ENCODE data around the gene ZDHHC8.
"Not testable (repeated sequence)": the region's sequence is repeated elsewhere in the genome, so short reads cannot be mapped to it uniquely, and the experiment has no call there.

ZDHHC8 gene

DNA sequence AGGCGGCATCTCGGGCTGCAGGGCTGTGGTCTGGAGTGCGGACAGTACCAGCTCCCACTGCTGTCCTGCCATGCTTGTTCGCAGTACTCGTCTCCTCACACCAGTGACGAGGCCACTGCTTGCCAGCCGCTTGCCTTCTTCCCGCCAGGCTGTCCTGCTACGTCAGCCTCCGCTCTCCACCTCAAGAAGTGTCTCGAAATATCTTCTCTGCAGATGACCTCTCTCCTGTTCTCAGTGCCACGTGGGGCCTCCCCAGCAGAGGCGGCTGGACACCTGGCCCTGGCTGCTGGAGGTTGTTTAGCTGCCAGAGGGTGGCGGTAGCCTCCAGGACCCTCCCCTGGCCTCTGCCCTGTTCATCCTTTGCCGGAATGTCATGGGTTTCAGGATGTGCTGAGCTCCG lies 22.3 kb downstream of the ZDHHC8 start:
- TF ChIP-seq GATA1 (IDR thresholded peaks at IDR 0.05; ENCODE audit: low read depth, low read length), result no peak
- no peak for TF ChIP-seq POLR2A (IDR thresholded peaks at IDR 0.05; ENCODE audit: low read length)
- DNase-seq, result no peak

DNA sequence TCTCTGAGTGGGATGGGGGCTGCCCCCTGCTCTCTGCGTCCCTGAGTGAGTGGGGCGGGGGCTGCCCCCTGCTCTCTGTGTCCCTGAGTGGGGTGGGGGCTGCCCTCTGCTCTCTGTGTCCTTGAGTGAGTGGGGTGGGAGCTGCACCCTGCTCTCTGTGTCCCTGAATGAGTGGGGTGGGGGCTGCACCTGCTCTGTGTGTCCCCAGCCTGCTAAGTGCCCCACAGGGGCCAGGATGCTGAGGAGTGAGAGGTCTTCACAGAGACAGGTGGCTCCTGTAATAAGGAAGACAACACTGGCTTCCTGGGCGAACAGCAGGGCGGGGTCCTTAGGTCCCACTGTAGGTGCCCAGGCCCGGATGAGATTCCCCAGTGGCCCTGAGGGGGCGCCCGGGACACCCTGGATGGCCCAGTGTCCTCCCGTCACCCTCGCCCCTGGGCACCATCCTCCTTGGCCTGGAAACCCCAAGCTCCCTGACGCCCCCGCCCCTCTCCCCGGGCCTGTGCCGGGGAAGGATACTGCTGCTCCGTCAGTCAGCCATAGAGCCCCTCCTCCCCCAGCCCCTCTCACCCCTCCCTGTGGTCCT lies 23.1 kb downstream of the ZDHHC8 start:
- TF ChIP-seq GATA1 (IDR thresholded peaks at IDR 0.05; ENCODE audit: low read depth, low read length), result no peak
- no peak for TF ChIP-seq POLR2A (IDR thresholded peaks at IDR 0.05; ENCODE audit: low read length)
- DNase-seq, result no peak

GRCh38 chr22:20155330-20156041 lies 23.9 kb downstream of the ZDHHC8 start:
- DNase-seq, result no peak
- TF ChIP-seq POLR2A (IDR thresholded peaks at IDR 0.05; ENCODE audit: low read length) (no peak), GATA1 (IDR thresholded peaks at IDR 0.05; ENCODE audit: low read depth, low read length) (no peak)

DNA sequence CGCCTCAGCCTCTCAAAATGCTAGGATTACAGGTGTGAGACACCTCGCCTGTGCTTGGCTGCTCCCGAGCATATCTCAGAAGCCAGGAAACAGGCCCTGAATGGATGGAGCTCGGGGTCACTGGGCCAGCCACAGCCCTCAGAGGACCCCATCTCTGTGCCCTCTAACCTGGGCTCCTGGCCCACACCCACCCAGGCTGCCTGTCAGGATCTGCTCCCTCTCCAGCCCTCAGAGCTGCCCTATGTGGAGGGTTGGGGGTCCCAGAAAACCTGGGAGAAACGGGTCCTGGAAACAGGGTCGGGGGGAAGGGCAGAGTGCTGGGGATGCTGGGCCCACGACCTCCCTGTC lies 24.4 kb downstream of the ZDHHC8 start:
- no peak for DNase-seq
- TF ChIP-seq POLR2A (IDR thresholded peaks at IDR 0.05; ENCODE audit: low read length), result no peak
- no peak for TF ChIP-seq GATA1 (IDR thresholded peaks at IDR 0.05; ENCODE audit: low read depth, low read length)

DNA sequence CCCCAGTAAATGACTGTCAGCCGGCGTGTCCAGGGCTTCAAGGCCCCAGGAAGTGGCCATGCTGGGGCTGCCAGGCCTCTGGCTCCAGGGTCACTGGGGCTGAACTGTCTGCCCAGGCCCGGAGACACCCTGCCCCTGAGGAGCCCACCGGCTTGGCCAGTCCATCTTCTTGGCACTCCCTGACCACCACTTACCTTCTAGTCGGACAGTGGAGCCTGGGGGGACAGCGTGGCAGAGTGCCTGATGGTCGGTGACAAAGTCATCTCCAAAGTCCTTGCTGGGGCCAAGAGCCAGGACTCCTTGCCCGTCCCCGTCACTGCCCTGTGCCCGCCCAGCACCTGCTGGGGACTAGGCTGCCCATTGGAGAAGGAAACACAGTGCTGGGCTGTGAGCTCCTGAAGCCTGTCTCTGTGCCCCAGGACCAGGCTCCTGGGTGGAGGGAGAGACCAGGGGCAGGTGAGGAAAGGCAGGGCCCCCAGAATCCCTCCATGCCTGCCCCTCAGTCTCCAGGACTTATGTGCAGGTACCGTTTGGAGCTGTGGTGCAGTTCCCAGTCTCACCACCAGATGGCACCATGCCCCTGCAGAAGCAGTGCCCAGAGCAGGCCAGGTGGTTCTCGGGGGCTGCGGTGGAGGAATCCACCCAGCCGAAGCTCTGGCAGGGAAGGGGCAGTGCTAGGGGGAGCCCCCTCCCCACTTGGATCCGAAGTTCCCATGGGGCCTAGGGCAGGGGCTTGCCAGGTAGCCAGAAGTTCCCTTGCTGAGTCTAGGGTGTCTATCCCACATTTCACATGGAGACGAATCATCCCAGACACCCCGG lies 25.2 kb downstream of the ZDHHC8 start:
- TF ChIP-seq GATA1 (IDR thresholded peaks at IDR 0.05; ENCODE audit: low read depth, low read length), result no peak
- peak; percentile 78 to 91 for DNase-seq

GRCh38 chr22:20157430-20158183 lies 26.0 kb downstream of the ZDHHC8 start:
- no peak for TF ChIP-seq GATA1 (IDR thresholded peaks at IDR 0.05; ENCODE audit: low read depth, low read length)
- TF ChIP-seq POLR2A (IDR thresholded peaks at IDR 0.05; ENCODE audit: low read length), result no peak
- no peak for DNase-seq

DNA sequence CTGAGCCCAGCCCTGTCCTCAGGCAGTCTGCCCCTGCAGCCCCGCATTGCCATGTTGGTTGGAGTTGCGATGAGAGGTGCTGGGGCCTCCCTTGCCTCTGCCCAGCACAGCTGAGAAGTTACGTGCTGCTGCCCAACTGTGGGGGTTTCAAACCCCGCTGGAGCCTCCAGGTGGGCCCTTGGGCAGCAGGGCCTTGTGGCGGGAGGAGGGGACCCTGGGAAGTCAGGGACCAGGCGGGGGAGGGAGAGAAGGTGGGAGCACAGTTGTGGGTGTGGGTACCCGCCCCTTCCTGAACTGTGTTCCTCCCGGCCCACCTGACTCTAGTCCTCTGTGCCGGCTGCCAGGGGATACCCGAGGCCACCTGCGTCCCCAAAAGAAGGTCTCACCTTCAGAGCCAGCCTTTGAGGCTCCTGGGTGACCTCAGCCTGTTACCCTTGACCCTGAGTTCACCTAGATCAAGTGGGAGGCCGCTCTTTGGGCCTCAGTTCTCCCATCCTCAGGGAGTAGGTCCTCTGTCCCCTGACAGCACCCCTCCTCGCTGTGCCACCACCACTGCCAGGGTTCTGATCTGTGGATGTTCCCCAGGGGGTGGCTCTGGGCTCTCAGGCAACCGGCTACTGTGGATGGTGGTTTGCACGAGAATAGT lies 26.9 kb downstream of the ZDHHC8 start:
- DNase-seq, result no peak
- no peak for TF ChIP-seq POLR2A (IDR thresholded peaks at IDR 0.05; ENCODE audit: low read length)
- TF ChIP-seq GATA1 (IDR thresholded peaks at IDR 0.05; ENCODE audit: low read depth, low read length), result no peak

DNA sequence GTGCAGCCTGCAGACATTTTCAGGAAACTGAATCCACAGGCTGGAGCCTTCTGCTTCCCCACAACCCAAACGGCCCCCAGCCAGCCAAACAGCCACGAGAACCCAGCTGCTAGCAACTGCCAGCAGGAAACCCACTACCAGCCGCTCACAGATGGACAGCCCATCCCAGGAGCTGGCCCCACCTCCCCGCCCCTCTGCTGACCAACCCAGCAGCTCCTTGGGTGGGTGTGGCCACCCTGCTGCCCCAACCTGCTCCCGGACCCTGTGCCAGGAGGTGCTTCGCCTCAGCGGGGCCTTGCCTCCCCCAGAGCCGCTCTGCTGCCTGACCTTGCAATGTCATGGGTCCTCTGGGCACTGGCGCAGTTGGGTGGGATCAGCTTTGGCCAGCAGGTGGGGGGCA lies 27.5 kb downstream of the ZDHHC8 start:
- no peak for DNase-seq
- TF ChIP-seq GATA1 (IDR thresholded peaks at IDR 0.05; ENCODE audit: low read depth, low read length), result no peak

DNA sequence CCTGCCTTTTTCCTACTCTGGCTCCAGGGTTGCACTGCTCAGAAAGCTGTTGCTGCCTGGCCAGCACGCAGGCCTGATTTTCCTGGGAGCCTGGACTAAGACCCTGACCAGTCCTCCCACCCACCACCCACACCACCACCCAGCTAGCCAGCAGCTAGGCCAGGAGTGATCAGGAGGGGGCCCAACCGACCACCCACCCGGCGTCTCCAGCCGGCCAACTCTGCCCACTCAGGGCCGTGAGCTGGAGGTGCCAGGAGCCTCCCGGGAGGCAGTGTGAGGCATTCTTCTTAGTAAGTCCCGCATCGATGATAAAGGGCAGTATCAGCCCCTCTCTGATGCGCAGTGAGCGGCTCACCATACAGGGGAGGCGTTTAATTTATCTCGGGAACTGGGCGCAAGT lies 27.9 kb downstream of the ZDHHC8 start:
- DNase-seq, result not testable (repeated sequence)

- no peak for DNase-seq
- no peak for TF ChIP-seq GATA1 (IDR thresholded peaks at IDR 0.05; ENCODE audit: low read depth, low read length)
- TF ChIP-seq POLR2A (IDR thresholded peaks at IDR 0.05; ENCODE audit: low read length), result no peak
Measured at GRCh38 chr22:20160041-20160440, 28.4 kb downstream of the ZDHHC8 start.

- no peak for DNase-seq
- TF ChIP-seq GATA1 (IDR thresholded peaks at IDR 0.05; ENCODE audit: low read depth, low read length) (no peak), POLR2A (IDR thresholded peaks at IDR 0.05; ENCODE audit: low read length) (no peak)
Measured at GRCh38 chr22:20164863-20165262, 33.3 kb downstream of the ZDHHC8 start.

- no peak for DNase-seq
- TF ChIP-seq POLR2A (IDR thresholded peaks at IDR 0.05; ENCODE audit: low read length), result no peak
- no peak for TF ChIP-seq GATA1 (IDR thresholded peaks at IDR 0.05; ENCODE audit: low read depth, low read length)
Measured at GRCh38 chr22:20165421-20165820, 33.8 kb downstream of the ZDHHC8 start.

- DNase-seq, result no peak
- TF ChIP-seq POLR2A (IDR thresholded peaks at IDR 0.05; ENCODE audit: low read length) (no peak), GATA1 (IDR thresholded peaks at IDR 0.05; ENCODE audit: low read depth, low read length) (no peak)
Measured at GRCh38 chr22:20165913-20166312, 34.3 kb downstream of the ZDHHC8 start.

DNA sequence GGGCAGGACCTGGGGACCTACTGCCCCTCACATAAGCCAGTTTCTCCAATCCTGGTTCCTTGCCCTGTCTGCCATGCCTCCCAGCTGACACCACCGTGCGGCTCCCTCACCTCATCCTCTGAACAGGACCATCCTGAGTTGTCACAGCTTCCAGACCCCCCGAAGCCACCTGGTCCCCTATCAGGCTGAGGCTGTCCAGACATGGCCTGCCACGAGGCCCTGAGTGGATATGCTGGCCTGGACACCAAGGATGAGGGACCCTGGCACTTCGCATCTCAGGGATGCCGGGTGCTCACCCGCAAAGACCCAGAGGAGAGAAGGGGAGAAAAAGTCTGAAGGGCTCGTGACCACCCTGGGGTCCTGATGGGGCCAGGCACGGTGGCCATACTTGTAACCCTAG lies 35.1 kb downstream of the ZDHHC8 start:
- no peak for DNase-seq
- TF ChIP-seq POLR2A (IDR thresholded peaks at IDR 0.05; ENCODE audit: low read length) (no peak), GATA1 (IDR thresholded peaks at IDR 0.05; ENCODE audit: low read depth, low read length) (no peak)
